Neural cell (in vitro differentiated cells): ENCODE measurements around the gene SMS. TPM values are rescaled to one million over a fixed set of nuclear protein-coding genes. Genes with fewer than 3 reads are reported as not detected.

ENCODE experiments used
- H2AFZ ChIP-seq: fragments of 200-600, 300-800 bp; sonication (generic), shearing (Covaris generic); 2 replicates; pipeline ENCODE4 v1.6.0; 2014; ENCODE audit warnings: low read depth, mild to moderate bottlenecking, antibody characterized with exemption, low read length, moderate library complexity
- H3F3A ChIP-seq: fragments of 200-600 bp; shearing (Covaris generic); 2 replicates; pipeline ENCODE4 v1.6.1; 2016; ENCODE audit warnings: mild to moderate bottlenecking, moderate library complexity, mixed read lengths, antibody characterized with exemption, low read length; ENCODE audit not compliant: insufficient read depth, poor library complexity, severe bottlenecking
- H3K27ac ChIP-seq: fragments of 200-600, 300-800 bp; sonication (generic), shearing (Covaris generic); 2 replicates; pipeline ENCODE4 v1.5.1; 2014; ENCODE audit warnings: mild to moderate bottlenecking, low read length, moderate library complexity
- H3K27me3 ChIP-seq: fragments of 300-800, 200-600 bp; sonication (generic), shearing (Covaris generic); 2 replicates; pipeline ENCODE4 v1.6.0; 2014; ENCODE audit warnings: mild to moderate bottlenecking, low read depth, low read length, moderate library complexity; ENCODE audit not compliant: insufficient read depth
- H3K36me3 ChIP-seq: fragments of 300-800, 200-600 bp; sonication (generic), shearing (Covaris generic); 2 replicates; pipeline ENCODE4 v1.5.1; 2014; ENCODE audit warnings: mild to moderate bottlenecking, antibody characterized with exemption, low read length, moderate library complexity; ENCODE audit not compliant: insufficient read depth
- H3K4me2 ChIP-seq: fragments of 300-800, 200-600 bp; sonication (generic), shearing (Covaris generic); 2 replicates; pipeline ENCODE4 v1.6.0; 2014; ENCODE audit warnings: mild to moderate bottlenecking, low read length
- H3K4me3 ChIP-seq: fragments of 300-800, 200-600 bp; sonication (generic), shearing (Covaris generic); 2 replicates; pipeline ENCODE4 v1.5.1; 2014; ENCODE audit warnings: mild to moderate bottlenecking, low read length, moderate library complexity
- H3K79me2 ChIP-seq: fragments of 200-600 bp; shearing (Covaris generic); replicated peaks from 2 replicates; pipeline ENCODE4 v1.6.0; 2014; ENCODE audit warnings: mild to moderate bottlenecking, low read length, moderate library complexity; ENCODE audit not compliant: insufficient read depth
- H3K9ac ChIP-seq: fragments of 300-800, 200-600 bp; sonication (generic), shearing (Covaris generic); 2 replicates; pipeline ENCODE4 v1.6.1; 2016; ENCODE audit warnings: mild to moderate bottlenecking, low read length, mixed read lengths
- H3K9me2 ChIP-seq: fragments of 200-600 bp; shearing (Covaris generic); 2 replicates; pipeline ENCODE4 v1.6.1; 2016; ENCODE audit warnings: mild to moderate bottlenecking, low read length, mixed read lengths; ENCODE audit not compliant: insufficient read depth
- H3K9me3 ChIP-seq: fragments of 200-600, 300-800 bp; sonication (generic), shearing (Covaris generic); 2 replicates; pipeline ENCODE4 v1.6.1; 2016; ENCODE audit warnings: mild to moderate bottlenecking, mixed run types, low read length, moderate library complexity, mixed read lengths
- H4K20me1 ChIP-seq: fragments of 200-600 bp; shearing (Covaris generic); 2 replicates; pipeline ENCODE4 v1.6.1; 2016; ENCODE audit warnings: mild to moderate bottlenecking, mixed run types; ENCODE audit not compliant: insufficient read depth
- EP300 ChIP-seq: fragments of 450-650 bp; conservative IDR thresholded peaks from 2 replicates; pipeline ENCODE4 v1.6.1; 2014; ENCODE audit warnings: antibody characterized with exemption, mild to moderate bottlenecking, moderate library complexity; ENCODE audit not compliant: poor library complexity, severe bottlenecking
- EZH2 ChIP-seq: fragments of 200-600, 300-800 bp; shearing (Covaris generic), sonication (generic); IDR thresholded peaks from 2 replicates; pipeline ENCODE4 v1.6.1; 2014; ENCODE audit warnings: antibody characterized with exemption, low read length, borderline replicate concordance, mild to moderate bottlenecking; ENCODE audit not compliant: insufficient read depth, poor library complexity, severe bottlenecking
- MXI1 ChIP-seq: fragments of 450-650 bp; conservative IDR thresholded peaks from 2 replicates; pipeline ENCODE4 v1.6.1; 2014; ENCODE audit warnings: antibody characterized with exemption, mild to moderate bottlenecking; ENCODE audit not compliant: poor library complexity, severe bottlenecking
- POLR2AphosphoS5 ChIP-seq: IDR thresholded peaks from 2 replicates; pipeline ENCODE4 v1.6.1; 2012
- RAD21 ChIP-seq: fragments of 450-650 bp; conservative IDR thresholded peaks from 2 replicates; pipeline ENCODE4 v1.6.1; 2014; ENCODE audit warnings: antibody characterized with exemption, mild to moderate bottlenecking, moderate library complexity
- SMC3 ChIP-seq: fragments of 450-650 bp; conservative IDR thresholded peaks from 2 replicates; pipeline ENCODE4 v1.6.1; 2014; ENCODE audit warnings: antibody characterized with exemption, mild to moderate bottlenecking, moderate library complexity; ENCODE audit not compliant: poor library complexity
- TAF1 ChIP-seq: IDR thresholded peaks from 2 replicates; pipeline ENCODE4 v1.6.1; 2012; ENCODE audit warnings: low read depth
- polyA plus RNA-seq: library from polyadenylated mRNA; depleted of rRNA; stranded (reverse); fragments of >200 nt; gene quantifications from 2 replicates; pipeline ENCODE4 v1.2.3, GENCODE V29; 2014
- TF ChIP-seq, protein P1 (sequence below): IDR thresholded peaks from 2 replicates; pipeline ENCODE4 v1.6.1; 2012; ENCODE audit warnings: borderline replicate concordance
- TF ChIP-seq, protein P2 (sequence below): fragments of 450-650 bp; IDR thresholded peaks from 2 replicates; pipeline ENCODE4 v1.5.1; 2014; ENCODE audit warnings: antibody characterized with exemption, mild to moderate bottlenecking, moderate library complexity; ENCODE audit not compliant: poor library complexity, severe bottlenecking

Gene SMS
- polyA plus RNA-seq, 1 donor from 2014 or later: 101 TPM

DNA sequence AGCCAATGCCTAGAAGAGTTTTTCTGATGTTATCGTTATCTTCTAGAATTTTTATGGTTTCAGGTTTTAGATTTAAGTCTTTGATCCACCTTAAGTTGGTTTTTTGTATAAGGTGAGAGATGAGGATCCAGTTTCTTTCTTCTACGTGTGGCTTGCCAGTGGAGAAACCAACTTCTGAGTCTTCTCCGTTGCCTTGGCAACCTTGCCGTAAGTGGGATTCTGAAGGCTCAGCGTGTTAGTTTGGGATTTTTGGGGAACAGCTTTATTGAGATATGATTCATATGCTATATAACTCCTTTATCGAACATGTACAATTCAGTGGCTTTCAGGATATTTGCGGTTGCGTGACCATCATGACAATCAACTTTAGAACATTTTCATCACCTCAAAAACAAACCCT, 17.7 kb downstream of the SMS start:
- TF ChIP-seq EP300 (no peak), MXI1 (no peak)
- Histone ChIP-seq H3K27ac (no peak overlapping the region), H3K27me3 (no peaks in the 10 kb centered on the region), H3K4me2 (no peak overlapping the region), H3K9me2 (no peaks in the 10 kb centered on the region), H2AFZ (no peak overlapping the region), H3K36me3 (no peaks in the 10 kb centered on the region), H4K20me1 (no peaks in the 10 kb centered on the region), H3K79me2 (peaks cover 17% of the 10 kb centered on the region), H3K9ac (no peak overlapping the region), H3K4me3 (no peak overlapping the region), H3K9me3 (no peaks in the 10 kb centered on the region), H3F3A (no peaks in the 10 kb centered on the region)

DNA sequence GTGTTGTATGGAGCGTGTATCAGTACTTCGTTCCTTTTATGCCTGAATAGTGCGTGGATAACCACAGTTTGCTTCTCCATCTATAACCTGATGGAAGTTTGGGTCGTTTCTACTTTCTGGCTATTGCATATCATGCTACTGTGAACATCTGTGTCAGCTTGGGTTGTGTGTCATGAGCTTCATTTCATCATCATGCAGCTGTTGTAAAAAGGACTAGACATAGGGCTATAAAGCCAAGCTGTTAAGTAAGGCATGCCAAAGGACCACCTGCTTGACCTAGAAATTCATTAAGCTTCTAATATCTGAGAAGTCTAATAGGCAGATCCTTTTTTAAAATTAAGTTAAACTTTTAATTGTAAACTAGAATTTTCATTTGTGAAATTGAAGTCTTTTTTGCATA, 18.4 kb downstream of the SMS start:
- no peaks in the 10 kb centered on the region for H3K36me3 ChIP-seq
- H3K9me3 ChIP-seq: no peaks in the 10 kb centered on the region
- no peak overlapping the region for H2AFZ ChIP-seq
- H3K79me2 ChIP-seq: peaks cover 17% of the 10 kb centered on the region
- H3K9me2 ChIP-seq: no peaks in the 10 kb centered on the region
- no peak overlapping the region for H3K4me2 ChIP-seq
- no peaks in the 10 kb centered on the region for H3F3A ChIP-seq
- no peaks in the 10 kb centered on the region for H4K20me1 ChIP-seq
- no peak overlapping the region for H3K4me3 ChIP-seq
- no peak overlapping the region for H3K9ac ChIP-seq
- TF ChIP-seq SMC3 (no peak), POLR2AphosphoS5 (no peak), EP300 (no peak), TAF1 (no peak), MXI1 (no peak), EZH2 (no peak), RAD21 (no peak)
- TF ChIP-seq, protein P1, sequence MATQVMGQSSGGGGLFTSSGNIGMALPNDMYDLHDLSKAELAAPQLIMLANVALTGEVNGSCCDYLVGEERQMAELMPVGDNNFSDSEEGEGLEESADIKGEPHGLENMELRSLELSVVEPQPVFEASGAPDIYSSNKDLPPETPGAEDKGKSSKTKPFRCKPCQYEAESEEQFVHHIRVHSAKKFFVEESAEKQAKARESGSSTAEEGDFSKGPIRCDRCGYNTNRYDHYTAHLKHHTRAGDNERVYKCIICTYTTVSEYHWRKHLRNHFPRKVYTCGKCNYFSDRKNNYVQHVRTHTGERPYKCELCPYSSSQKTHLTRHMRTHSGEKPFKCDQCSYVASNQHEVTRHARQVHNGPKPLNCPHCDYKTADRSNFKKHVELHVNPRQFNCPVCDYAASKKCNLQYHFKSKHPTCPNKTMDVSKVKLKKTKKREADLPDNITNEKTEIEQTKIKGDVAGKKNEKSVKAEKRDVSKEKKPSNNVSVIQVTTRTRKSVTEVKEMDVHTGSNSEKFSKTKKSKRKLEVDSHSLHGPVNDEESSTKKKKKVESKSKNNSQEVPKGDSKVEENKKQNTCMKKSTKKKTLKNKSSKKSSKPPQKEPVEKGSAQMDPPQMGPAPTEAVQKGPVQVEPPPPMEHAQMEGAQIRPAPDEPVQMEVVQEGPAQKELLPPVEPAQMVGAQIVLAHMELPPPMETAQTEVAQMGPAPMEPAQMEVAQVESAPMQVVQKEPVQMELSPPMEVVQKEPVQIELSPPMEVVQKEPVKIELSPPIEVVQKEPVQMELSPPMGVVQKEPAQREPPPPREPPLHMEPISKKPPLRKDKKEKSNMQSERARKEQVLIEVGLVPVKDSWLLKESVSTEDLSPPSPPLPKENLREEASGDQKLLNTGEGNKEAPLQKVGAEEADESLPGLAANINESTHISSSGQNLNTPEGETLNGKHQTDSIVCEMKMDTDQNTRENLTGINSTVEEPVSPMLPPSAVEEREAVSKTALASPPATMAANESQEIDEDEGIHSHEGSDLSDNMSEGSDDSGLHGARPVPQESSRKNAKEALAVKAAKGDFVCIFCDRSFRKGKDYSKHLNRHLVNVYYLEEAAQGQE: no peak
- TF ChIP-seq, protein P2, sequence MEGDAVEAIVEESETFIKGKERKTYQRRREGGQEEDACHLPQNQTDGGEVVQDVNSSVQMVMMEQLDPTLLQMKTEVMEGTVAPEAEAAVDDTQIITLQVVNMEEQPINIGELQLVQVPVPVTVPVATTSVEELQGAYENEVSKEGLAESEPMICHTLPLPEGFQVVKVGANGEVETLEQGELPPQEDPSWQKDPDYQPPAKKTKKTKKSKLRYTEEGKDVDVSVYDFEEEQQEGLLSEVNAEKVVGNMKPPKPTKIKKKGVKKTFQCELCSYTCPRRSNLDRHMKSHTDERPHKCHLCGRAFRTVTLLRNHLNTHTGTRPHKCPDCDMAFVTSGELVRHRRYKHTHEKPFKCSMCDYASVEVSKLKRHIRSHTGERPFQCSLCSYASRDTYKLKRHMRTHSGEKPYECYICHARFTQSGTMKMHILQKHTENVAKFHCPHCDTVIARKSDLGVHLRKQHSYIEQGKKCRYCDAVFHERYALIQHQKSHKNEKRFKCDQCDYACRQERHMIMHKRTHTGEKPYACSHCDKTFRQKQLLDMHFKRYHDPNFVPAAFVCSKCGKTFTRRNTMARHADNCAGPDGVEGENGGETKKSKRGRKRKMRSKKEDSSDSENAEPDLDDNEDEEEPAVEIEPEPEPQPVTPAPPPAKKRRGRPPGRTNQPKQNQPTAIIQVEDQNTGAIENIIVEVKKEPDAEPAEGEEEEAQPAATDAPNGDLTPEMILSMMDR: no peak
- H3K27ac ChIP-seq: no peak overlapping the region
- no peaks in the 10 kb centered on the region for H3K27me3 ChIP-seq
